Activated naive CD4-positive, alpha-beta T cell treated with anti-CD3 and anti-CD28 coated beads for 36 hours (primary cell): Measurements from ENCODE around the gene USP25. TPM values are rescaled to one million over a fixed set of nuclear protein-coding genes. Genes with fewer than 3 reads are reported as not detected.
A peak's percentile ranks its signal among the peaks of the same experiment; 100 is the strongest.

Source experiments
- CTCF ChIA-PET: fragments of 350-600 bp; sonication (Branson Sonifier 250); formaldehyde crosslinking; loops from one replicate; lab custom pipeline; 2021; ENCODE audit warnings: antibody characterized with exemption; lab: Charles Lee
- DNase-seq: peaks from one replicate; pipeline ENCODE4 v3.0.0-alpha.2; 2020
- H3K27ac Mint-ChIP-seq: one replicate; pipeline ENCODE4 v1.8.0; 2021; ENCODE audit warnings: mild to moderate bottlenecking, mixed read lengths
- H3K27me3 Mint-ChIP-seq: one replicate; pipeline ENCODE4 v1.8.0; 2021; ENCODE audit warnings: low read depth, mixed read lengths
- H3K36me3 Mint-ChIP-seq: one replicate; pipeline ENCODE4 v1.8.0; 2021; ENCODE audit warnings: low read depth, mixed read lengths
- H3K4me1 Mint-ChIP-seq: one replicate; pipeline ENCODE4 v1.8.0; 2021; ENCODE audit warnings: low read depth, mixed read lengths
- H3K4me3 Mint-ChIP-seq: one replicate; pipeline ENCODE4 v1.8.0; 2021; ENCODE audit warnings: mild to moderate bottlenecking, moderate library complexity, mixed read lengths
- H3K9me3 Mint-ChIP-seq: one replicate; pipeline ENCODE4 v1.8.0; 2021; ENCODE audit warnings: mixed read lengths
- intact Hi-C: fragments of 100-400 bp; cut with micrococcal nuclease; formaldehyde crosslinking; loops from one replicate; pipeline ENCODE4 v1.15.1; 2023
- total RNA-seq, 2 experiments: library from RNA; stranded (reverse); gene quantifications; one replicate each; pipeline ENCODE4 v1.2.3, GENCODE V29; 2021

The USP25 gene
- total RNA-seq, 2 experiments from 2014 or later: 24.7 to 27.8 TPM

- Mint-ChIP-seq H3K4me3 (no peak overlapping the region), H3K36me3 (no peaks in the 10 kb centered on the region), H3K4me1 (peaks cover 4% of the 10 kb centered on the region), H3K27me3 (no peaks in the 10 kb centered on the region), H3K9me3 (no peaks in the 10 kb centered on the region), H3K27ac (no peak overlapping the region)
- intact Hi-C loops: no loop called here
- DNase-seq: no peak
- CTCF ChIA-PET: interaction anchor here (0.6 kb wide), 1 partner anchor 48 kb away, joined by 4 read pairs; no protein-coding TSS in a partner anchor
These were observed 16.4 kb upstream of the USP25 start for GRCh38 chr21:15713412-15713811.

DNA sequence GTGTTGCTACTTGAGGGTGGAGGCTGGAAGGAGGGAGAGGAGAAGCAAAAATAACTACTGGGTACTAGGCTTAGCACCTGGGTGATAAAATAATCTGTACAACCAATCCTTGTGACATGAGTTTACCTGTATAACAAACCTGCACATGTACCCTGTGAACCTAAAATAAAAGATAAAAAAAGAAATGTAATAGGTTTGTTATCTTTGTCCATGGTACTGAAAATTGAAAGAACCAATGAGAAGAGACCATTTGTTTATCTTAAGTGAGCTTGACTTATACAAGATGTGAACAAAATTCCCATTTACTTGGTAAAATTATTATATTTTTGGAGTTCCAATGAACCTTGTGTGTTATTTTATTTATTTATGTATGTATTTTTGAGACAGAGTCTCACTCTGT is 11.1 kb upstream of the USP25 start:
- no peak overlapping the region for H3K4me3 Mint-ChIP-seq
- CTCF ChIA-PET: no interaction called here
- peaks cover 4% of the 10 kb centered on the region for H3K9me3 Mint-ChIP-seq
- no peak overlapping the region for H3K27ac Mint-ChIP-seq
- H3K36me3 Mint-ChIP-seq: no peaks in the 10 kb centered on the region
- no peaks in the 10 kb centered on the region for H3K4me1 Mint-ChIP-seq
- no peak for DNase-seq
- no peaks in the 10 kb centered on the region for H3K27me3 Mint-ChIP-seq
- intact Hi-C loops: no loop called here

DNA sequence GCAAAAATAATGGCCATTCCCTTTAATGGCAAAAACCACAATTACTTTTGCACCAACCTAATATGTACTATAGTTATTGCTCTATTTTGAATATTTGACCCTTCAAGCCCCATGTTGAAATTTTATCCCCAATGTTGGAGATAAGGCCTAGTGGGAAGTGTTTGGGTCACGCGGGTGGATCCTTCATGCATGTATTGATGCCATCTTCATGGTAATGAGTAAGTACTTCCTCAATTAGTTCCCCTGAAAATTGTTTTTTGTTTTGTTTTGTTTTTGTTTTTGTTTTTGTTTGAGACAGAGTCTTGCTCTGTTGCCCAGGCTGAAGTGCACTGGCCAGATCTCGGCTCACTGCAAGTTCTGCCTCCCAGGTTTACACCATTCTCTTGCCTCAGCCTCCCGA is 9.8 kb upstream of the USP25 start:
- no peak overlapping the region for H3K27ac Mint-ChIP-seq
- intact Hi-C loops: no loop called here
- CTCF ChIA-PET: no interaction called here
- no peaks in the 10 kb centered on the region for H3K36me3 Mint-ChIP-seq
- no peaks in the 10 kb centered on the region for H3K27me3 Mint-ChIP-seq
- peaks cover 4% of the 10 kb centered on the region for H3K9me3 Mint-ChIP-seq
- DNase-seq: no peak
- no peak overlapping the region for H3K4me3 Mint-ChIP-seq
- H3K4me1 Mint-ChIP-seq: no peaks in the 10 kb centered on the region

DNA sequence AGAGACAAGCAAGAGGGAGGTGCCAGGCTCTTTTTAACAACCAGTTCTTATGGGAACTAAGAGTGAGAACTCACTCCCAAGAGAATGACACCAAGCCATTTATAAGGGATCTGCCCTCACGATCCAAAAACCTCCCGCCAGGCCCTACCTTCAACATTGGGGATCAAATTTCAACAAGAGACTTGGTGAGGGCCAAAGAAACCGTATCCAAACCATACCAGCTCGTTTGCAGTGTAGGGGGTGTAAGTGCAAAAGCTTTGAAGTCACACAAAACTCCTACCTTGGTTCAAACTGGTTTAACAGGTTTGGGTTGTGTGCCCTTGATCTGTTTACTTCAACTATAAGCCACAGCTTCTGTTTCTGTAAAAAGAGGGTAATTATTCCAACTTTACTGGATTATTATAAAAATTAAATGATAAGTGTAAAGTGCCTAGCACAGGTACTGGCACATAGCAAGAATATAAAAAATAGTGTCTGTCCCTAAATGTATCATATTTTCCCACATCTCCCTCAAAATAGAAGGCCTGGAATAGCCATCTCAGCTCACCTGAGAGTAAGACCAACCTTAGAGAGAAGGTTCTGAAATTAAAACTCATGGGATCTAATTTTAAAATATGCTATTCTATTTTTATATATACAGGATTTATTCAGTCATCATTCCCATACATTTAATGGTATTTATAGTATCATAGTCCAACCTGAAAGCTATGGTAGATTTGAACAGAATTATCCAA is 7.0 kb upstream of the USP25 start:
- H3K4me3 Mint-ChIP-seq: no peak overlapping the region
- intact Hi-C loops: no loop called here
- no peaks in the 10 kb centered on the region for H3K36me3 Mint-ChIP-seq
- DNase-seq: no peak
- no peaks in the 10 kb centered on the region for H3K27me3 Mint-ChIP-seq
- H3K9me3 Mint-ChIP-seq: peaks cover 4% of the 10 kb centered on the region
- H3K4me1 Mint-ChIP-seq: no peaks in the 10 kb centered on the region
- CTCF ChIA-PET: no interaction called here
- no peak overlapping the region for H3K27ac Mint-ChIP-seq

GRCh38 chr21:15725949-15726348 is 3.8 kb upstream of the USP25 start:
- intact Hi-C loops: no loop called here
- CTCF ChIA-PET: no interaction called here
- H3K4me3 Mint-ChIP-seq: no peak overlapping the region
- no peaks in the 10 kb centered on the region for H3K4me1 Mint-ChIP-seq
- no peaks in the 10 kb centered on the region for H3K36me3 Mint-ChIP-seq
- H3K9me3 Mint-ChIP-seq: peaks cover 4% of the 10 kb centered on the region
- DNase-seq: no peak
- H3K27ac Mint-ChIP-seq: no peak overlapping the region
- H3K27me3 Mint-ChIP-seq: peaks cover 2% of the 10 kb centered on the region

DNA sequence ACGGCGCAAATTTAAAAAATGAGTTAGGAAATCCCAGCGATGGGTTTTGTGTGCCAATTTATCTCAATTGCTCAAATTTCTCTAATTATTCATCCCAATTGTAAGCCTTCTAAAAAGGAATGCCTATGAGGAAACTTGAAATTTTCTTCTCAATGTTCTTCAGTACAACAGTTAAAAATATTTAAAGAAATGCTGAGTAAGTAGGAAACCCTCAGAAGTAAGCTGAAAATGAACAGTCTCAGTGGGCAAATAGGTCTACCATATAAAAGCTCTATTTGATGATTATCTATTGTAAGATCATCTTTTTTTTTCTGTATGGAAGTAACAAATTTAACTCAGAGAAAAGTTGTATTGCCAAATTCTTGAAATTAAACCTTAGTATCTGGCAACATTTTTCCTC is 1.7 kb upstream of the USP25 start:
- CTCF ChIA-PET: interaction anchor here (0.7 to 1.2 kb wide), 3 partner anchors 21 to 136 kb away, joined by 3 read pairs; no protein-coding TSS in a partner anchor
- Mint-ChIP-seq H3K27ac (no peak overlapping the region), H3K4me3 (no peak overlapping the region), H3K9me3 (no peaks in the 10 kb centered on the region), H3K4me1 (peaks cover 11% of the 10 kb centered on the region), H3K27me3 (peaks cover 2% of the 10 kb centered on the region), H3K36me3 (no peaks in the 10 kb centered on the region)
- no peak for DNase-seq
- intact Hi-C loops: loop anchor here (2.0 kb wide), 1 partner anchor 41 kb away; no protein-coding TSS in a partner anchor

DNA sequence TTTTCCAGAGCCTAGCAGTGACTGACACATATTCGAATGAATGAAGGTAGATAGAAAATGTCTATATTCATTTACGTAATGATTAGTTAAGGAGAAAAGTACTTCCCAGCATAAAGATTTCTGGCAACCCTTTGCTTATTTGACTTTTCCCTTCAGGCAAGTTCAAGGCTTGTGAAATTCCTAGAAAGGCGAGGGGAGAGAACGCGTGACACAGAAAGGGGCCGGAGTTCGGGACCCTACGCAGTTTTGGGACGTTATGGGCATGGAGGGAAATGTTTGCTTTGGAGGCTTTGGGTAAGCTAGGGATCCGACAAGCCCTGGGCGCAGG is 472 bp upstream of the USP25 start:
- peaks cover 21% of the 10 kb centered on the region for H3K4me1 Mint-ChIP-seq
- intact Hi-C loops: loop anchor here (1.0 to 2.0 kb wide), 3 partner anchors 43 to 292 kb away; no protein-coding TSS in a partner anchor
- peak overlapping the region; percentile 72 for H3K4me3 Mint-ChIP-seq
- no peak for DNase-seq
- no peaks in the 10 kb centered on the region for H3K36me3 Mint-ChIP-seq
- CTCF ChIA-PET: interaction anchor here (1.2 kb wide), 1 partner anchor 52 kb away, joined by 3 read pairs; no protein-coding TSS in a partner anchor
- H3K27me3 Mint-ChIP-seq: peaks cover 2% of the 10 kb centered on the region
- no peaks in the 10 kb centered on the region for H3K9me3 Mint-ChIP-seq
- H3K27ac Mint-ChIP-seq: no peak overlapping the region

- H3K4me1 Mint-ChIP-seq: peaks cover 31% of the 10 kb centered on the region
- H3K27me3 Mint-ChIP-seq: peaks cover 2% of the 10 kb centered on the region
- no peak for DNase-seq
- no peaks in the 10 kb centered on the region for H3K9me3 Mint-ChIP-seq
- CTCF ChIA-PET: interaction anchor here (0.9 kb wide), 1 partner anchor 113 kb away, joined by 3 read pairs; no protein-coding TSS in a partner anchor
- H3K4me3 Mint-ChIP-seq: peak overlapping the region; percentile 91
- no peaks in the 10 kb centered on the region for H3K36me3 Mint-ChIP-seq
- H3K27ac Mint-ChIP-seq: peak overlapping the region; percentile 83
- intact Hi-C loops: loop anchor here (5.0 to 10.0 kb wide), 4 partner anchors 308 to 1348 kb away; partner anchors contain the start of gene HSPA13
These were observed 881 bp downstream of the USP25 start for GRCh38 chr21:15730484-15731242.

- Mint-ChIP-seq H3K27ac (peak overlapping the region; percentile 83), H3K4me1 (peaks cover 37% of the 10 kb centered on the region), H3K36me3 (peaks cover 2% of the 10 kb centered on the region), H3K27me3 (peaks cover 2% of the 10 kb centered on the region), H3K9me3 (no peaks in the 10 kb centered on the region), H3K4me3 (peak overlapping the region; percentile 91)
- intact Hi-C loops: loop anchor here (5.0 to 10.0 kb wide), 4 partner anchors 309 to 1349 kb away; partner anchors contain the start of gene HSPA13
- CTCF ChIA-PET: no interaction called here
- DNase-seq: no peak
These were observed 1.4 kb downstream of the USP25 start for GRCh38 chr21:15731243-15731613.

DNA sequence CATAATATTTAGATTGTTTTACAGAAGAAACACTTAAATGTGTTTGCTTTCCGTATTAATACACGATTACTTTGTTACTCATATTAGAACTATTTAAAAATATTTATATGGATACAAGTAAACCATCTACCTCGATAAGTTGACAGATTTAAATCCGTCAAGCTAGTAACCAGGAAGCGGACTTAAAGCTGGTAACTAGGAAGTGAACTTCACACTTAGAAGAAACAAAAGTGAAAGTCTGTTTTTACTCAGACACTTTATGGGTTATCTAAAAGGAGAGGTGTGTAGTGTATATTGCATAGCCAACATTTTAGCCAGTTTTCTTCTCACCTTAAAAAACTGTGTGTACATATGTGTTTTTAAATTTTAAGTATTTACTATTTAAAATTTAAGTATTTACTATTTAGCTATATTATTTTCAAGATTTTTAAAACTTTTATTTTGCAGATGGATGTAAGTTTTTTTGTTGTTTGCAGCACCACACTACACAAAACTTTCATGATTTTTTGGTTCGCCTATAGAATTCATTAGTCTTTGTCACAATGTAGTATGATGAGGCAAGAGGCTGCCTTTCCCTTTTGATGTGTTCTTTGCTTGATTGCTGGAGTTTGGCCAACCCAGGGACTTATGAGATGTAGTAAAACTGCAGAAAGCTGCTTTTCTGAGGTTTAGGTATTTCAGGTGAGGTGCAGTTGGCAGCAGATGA is 2.7 kb downstream of the USP25 start:
- DNase-seq: peak; percentile 27
- H3K27me3 Mint-ChIP-seq: peaks cover 2% of the 10 kb centered on the region
- H3K9me3 Mint-ChIP-seq: no peaks in the 10 kb centered on the region
- CTCF ChIA-PET: interaction anchor here (0.7 kb wide), 1 partner anchor 70 kb away, joined by 3 read pairs; no protein-coding TSS in a partner anchor
- intact Hi-C loops: loop anchor here (1.0 to 10.0 kb wide), 11 partner anchors 62 to 1878 kb away; partner anchors contain the start of gene HSPA13
- H3K27ac Mint-ChIP-seq: peak overlapping the region; percentile 41
- H3K4me3 Mint-ChIP-seq: peak overlapping the region; percentile 91
- H3K4me1 Mint-ChIP-seq: peaks cover 43% of the 10 kb centered on the region
- peaks cover 4% of the 10 kb centered on the region for H3K36me3 Mint-ChIP-seq

DNA sequence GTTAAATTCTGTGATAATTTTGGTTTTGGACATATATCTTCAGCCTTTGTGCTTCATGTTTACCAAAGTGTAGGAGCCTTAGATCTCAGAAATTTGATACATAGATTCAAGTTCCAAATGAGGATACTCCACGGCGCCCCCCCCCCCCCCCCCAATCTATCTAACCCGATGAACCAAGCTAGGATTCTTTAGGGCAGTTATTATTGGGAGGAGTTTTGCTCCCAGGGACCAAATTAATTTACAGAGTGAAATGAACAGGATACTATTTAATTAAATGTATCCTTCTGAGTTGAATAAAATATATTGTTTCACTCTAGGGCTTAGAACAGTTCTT is 3.2 kb downstream of the USP25 start:
- DNase-seq: no peak
- CTCF ChIA-PET: no interaction called here
- Mint-ChIP-seq H3K27me3 (peaks cover 2% of the 10 kb centered on the region), H3K4me3 (peak overlapping the region; percentile 61), H3K27ac (peak overlapping the region; percentile 36), H3K9me3 (no peaks in the 10 kb centered on the region), H3K4me1 (peaks cover 49% of the 10 kb centered on the region), H3K36me3 (peaks cover 4% of the 10 kb centered on the region)
- intact Hi-C loops: loop anchor here (1.0 to 10.0 kb wide), 13 partner anchors 8 to 1878 kb away; partner anchors contain the start of gene HSPA13

GRCh38 chr21:15735409-15735808 is 5.6 kb downstream of the USP25 start:
- intact Hi-C loops: loop anchor here (10.0 kb wide), 1 partner anchor 459 kb away; no protein-coding TSS in a partner anchor
- H3K9me3 Mint-ChIP-seq: no peaks in the 10 kb centered on the region
- H3K27me3 Mint-ChIP-seq: no peaks in the 10 kb centered on the region
- peaks cover 73% of the 10 kb centered on the region for H3K4me1 Mint-ChIP-seq
- no peak overlapping the region for H3K4me3 Mint-ChIP-seq
- CTCF ChIA-PET: interaction anchor here (0.6 kb wide), 1 partner anchor 95 kb away, joined by 4 read pairs; no protein-coding TSS in a partner anchor
- peaks cover 4% of the 10 kb centered on the region for H3K36me3 Mint-ChIP-seq
- H3K27ac Mint-ChIP-seq: no peak overlapping the region
- no peak for DNase-seq
